Skeletal muscle satellite cell (primary cell): Measurements from ENCODE around the gene MPHOSPH9.
"Not testable (repeated sequence)": the region's sequence is repeated elsewhere in the genome, so short reads cannot be mapped to it uniquely, and the experiment has no call there.

Experiments
- H3K27me3 ChIP-seq: 2 replicates; pipeline ENCODE4 v1.7.0; 2013; ENCODE audit warnings: low read length; ENCODE audit not compliant: control insufficient read depth, insufficient read depth
- H3K36me3 ChIP-seq: 2 replicates; pipeline ENCODE4 v1.7.0; 2013; ENCODE audit warnings: mild to moderate bottlenecking, control low read depth, low read length; ENCODE audit not compliant: insufficient read depth
- H3K4me1 ChIP-seq: 2 replicates; pipeline ENCODE4 v1.7.0; 2013; ENCODE audit warnings: low read length; ENCODE audit not compliant: control insufficient read depth, insufficient read depth
- H3K4me2 ChIP-seq: 2 replicates; pipeline ENCODE4 v1.7.0; 2013; ENCODE audit warnings: mild to moderate bottlenecking, low read length
- H3K4me3 ChIP-seq: 2 replicates; pipeline ENCODE4 v1.7.0; 2013; ENCODE audit warnings: low read length
- H3K9ac ChIP-seq: 2 replicates; pipeline ENCODE4 v1.7.0; 2013; ENCODE audit warnings: mild to moderate bottlenecking, low read depth, low read length, moderate library complexity
- H3K9me3 ChIP-seq: replicated peaks from 2 replicates; pipeline ENCODE4 v1.7.0; 2013; ENCODE audit warnings: mild to moderate bottlenecking, control low read depth, low read length

The MPHOSPH9 gene

GRCh38 chr12:123254853-123255446 is 22.0 kb upstream of the MPHOSPH9 start:
- Histone ChIP-seq H3K4me1 (peaks cover 16% of the 10 kb centered on the region), H3K27me3 (no peaks in the 10 kb centered on the region), H3K9me3 (no peaks in the 10 kb centered on the region), H3K4me3 (no peak overlapping the region), H3K4me2 (no peak overlapping the region), H3K36me3 (peaks cover 65% of the 10 kb centered on the region), H3K9ac (no peak overlapping the region)

- Histone ChIP-seq H3K27me3 (no peaks in the 10 kb centered on the region), H3K4me2 (peak overlapping the region; percentile 17), H3K36me3 (peaks cover 54% of the 10 kb centered on the region), H3K9ac (no peak overlapping the region), H3K9me3 (no peaks in the 10 kb centered on the region), H3K4me3 (no peak overlapping the region), H3K4me1 (peaks cover 16% of the 10 kb centered on the region)
Measured at GRCh38 chr12:123253641-123254459, 20.9 kb upstream of the MPHOSPH9 start.

GRCh38 chr12:123252365-123252764 is 19.4 kb upstream of the MPHOSPH9 start:
- H3K4me2 ChIP-seq: not testable (repeated sequence)
- H3K36me3 ChIP-seq: peaks cover 42% of the 10 kb centered on the region

GRCh38 chr12:123251403-123252076 is 18.6 kb upstream of the MPHOSPH9 start:
- Histone ChIP-seq H3K4me3 (no peak overlapping the region), H3K9ac (no peak overlapping the region)

More at GRCh38 chr12:123252365-123252764, 19.4 kb upstream of the MPHOSPH9 start:
- not testable (repeated sequence) for H3K9ac ChIP-seq, H3K4me3 ChIP-seq, H3K27me3 ChIP-seq, H3K9me3 ChIP-seq
- H3K4me1 ChIP-seq: peaks cover 16% of the 10 kb centered on the region

DNA sequence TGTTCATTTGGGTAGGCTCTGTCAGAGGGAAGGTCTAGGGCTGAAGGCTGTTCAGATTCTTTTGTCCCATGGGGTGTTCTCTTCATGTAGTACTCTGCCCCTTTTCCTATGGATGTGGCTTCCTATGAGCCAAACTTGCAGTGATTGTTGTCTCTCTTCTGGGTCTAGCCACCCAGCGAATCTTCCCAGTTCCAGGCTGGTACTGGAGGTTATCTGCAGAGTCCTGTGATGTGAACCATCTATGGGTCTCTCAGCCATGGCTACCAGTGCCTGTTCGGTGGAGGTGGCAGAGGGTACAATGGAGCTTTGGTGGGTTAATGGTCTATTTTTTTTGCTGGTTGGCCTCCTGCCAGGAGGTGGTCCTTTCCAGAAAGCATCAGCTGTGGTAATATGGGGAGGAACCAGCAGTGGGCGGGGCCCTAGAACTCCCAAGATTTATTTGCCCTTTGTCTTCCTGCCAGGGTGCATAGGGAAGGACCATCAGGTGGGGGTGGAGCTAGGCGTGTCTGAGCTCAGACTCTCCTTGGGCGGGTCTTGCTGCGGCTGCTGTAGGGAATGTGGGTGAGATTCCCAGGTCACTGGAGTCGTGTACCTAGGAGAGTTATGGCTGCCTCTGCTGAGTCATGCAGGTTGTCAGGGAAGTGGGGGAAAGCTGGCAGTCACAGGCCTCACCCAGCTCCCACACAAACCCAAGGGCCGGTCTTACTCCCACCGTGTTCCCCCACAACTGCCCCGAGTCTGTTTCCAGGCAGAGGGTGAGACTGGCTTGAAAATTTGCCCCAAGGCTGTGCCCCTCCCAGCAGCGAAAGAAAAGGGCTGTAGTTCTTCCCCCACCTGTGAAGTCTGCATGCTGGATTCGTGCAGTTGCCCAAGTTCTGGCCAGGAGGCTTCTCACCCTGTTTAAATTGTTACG is 17.8 kb upstream of the MPHOSPH9 start:
- Histone ChIP-seq H3K4me3 (no peak overlapping the region), H3K9ac (no peak overlapping the region), H3K27me3 (no peaks in the 10 kb centered on the region), H3K36me3 (peaks cover 36% of the 10 kb centered on the region), H3K4me1 (peaks cover 16% of the 10 kb centered on the region), H3K4me2 (no peak overlapping the region), H3K9me3 (peaks cover 3% of the 10 kb centered on the region)

More at GRCh38 chr12:123251403-123252076, 18.6 kb upstream of the MPHOSPH9 start:
- Histone ChIP-seq H3K4me2 (no peak overlapping the region), H3K9me3 (peaks cover 3% of the 10 kb centered on the region), H3K27me3 (no peaks in the 10 kb centered on the region), H3K4me1 (peaks cover 16% of the 10 kb centered on the region), H3K36me3 (peaks cover 41% of the 10 kb centered on the region)

- peaks cover 25% of the 10 kb centered on the region for H3K36me3 ChIP-seq
- not testable (repeated sequence) for H3K9me3 ChIP-seq, H3K4me2 ChIP-seq, H3K9ac ChIP-seq, H3K4me3 ChIP-seq, H3K27me3 ChIP-seq
- peaks cover 13% of the 10 kb centered on the region for H3K4me1 ChIP-seq
Measured at GRCh38 chr12:123248996-123249741, 16.2 kb upstream of the MPHOSPH9 start.

DNA sequence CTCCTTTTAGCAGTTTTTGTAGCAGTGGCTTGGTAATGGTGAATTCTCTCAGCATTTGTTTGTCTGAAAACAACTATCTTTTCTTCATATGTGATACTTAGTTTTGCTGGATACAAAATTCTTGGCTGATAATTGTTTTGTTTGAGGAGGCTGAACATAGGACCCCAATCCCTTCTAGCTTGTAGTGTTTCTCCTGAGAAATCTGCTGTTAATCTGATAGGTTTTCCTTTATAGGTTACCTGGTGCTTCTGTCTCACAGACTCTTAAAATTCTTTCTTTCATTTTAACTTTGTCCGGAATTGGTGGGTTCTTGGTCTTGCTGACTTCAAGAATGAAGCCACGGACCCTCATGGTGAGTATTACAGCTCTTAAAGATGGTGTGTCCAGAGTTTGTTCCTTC is 15.2 kb upstream of the MPHOSPH9 start:
- H3K9me3 ChIP-seq, H3K9ac ChIP-seq, H3K27me3 ChIP-seq, H3K4me2 ChIP-seq, H3K4me3 ChIP-seq, H3K4me1 ChIP-seq: not testable (repeated sequence)
- H3K36me3 ChIP-seq: peaks cover 14% of the 10 kb centered on the region

- Histone ChIP-seq H3K9me3 (peaks cover 3% of the 10 kb centered on the region), H3K4me1 (peaks cover 10% of the 10 kb centered on the region), H3K36me3 (peaks cover 8% of the 10 kb centered on the region), H3K27me3 (no peaks in the 10 kb centered on the region), H3K9ac (no peak overlapping the region), H3K4me2 (no peak overlapping the region), H3K4me3 (no peak overlapping the region)
Measured at GRCh38 chr12:123245678-123246077, 12.7 kb upstream of the MPHOSPH9 start.

- Histone ChIP-seq H3K9me3 (peaks cover 3% of the 10 kb centered on the region), H3K27me3 (no peaks in the 10 kb centered on the region), H3K36me3 (peaks cover 6% of the 10 kb centered on the region), H3K4me3 (no peak overlapping the region), H3K4me1 (peaks cover 8% of the 10 kb centered on the region), H3K4me2 (no peak overlapping the region), H3K9ac (no peak overlapping the region)
Measured at GRCh38 chr12:123243671-123244262, 10.8 kb upstream of the MPHOSPH9 start.

DNA sequence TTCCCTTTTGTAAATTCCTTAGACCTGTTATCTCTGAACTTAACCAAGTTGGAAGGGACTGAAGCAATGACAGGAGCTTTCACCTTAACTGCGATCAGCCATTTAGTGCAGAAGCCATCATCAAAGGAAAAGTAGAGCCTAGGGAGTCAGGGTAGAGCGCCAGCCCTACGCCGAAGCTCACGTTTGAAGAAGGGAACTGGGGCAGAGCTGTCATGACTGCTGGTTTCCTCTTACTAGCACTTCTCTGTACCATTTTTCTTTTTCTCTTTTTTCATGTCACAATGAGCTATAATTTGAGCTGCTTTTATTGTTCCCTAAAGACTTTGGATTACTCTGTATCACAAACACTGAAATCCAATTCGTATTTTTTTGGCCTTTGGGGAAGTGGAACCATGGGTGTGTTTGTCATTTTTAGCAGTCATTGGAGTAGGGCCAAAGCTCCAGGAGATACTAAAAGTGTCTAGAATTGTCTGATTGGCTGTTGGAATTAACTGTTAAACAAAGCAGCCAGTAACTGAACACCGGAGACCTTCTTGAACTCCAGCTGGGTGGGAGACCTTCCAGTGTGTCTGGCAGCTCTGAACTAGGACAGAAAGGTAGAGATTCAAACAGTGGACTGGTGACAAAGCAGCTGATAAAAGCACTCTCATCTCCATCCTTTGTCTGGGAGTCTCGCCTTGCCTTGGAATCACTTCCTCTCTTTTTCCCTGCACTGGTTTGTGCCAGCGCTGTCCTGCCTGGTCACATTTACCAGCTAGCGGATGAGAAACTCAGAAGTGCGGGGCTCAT is 9.4 kb upstream of the MPHOSPH9 start:
- Histone ChIP-seq H3K9ac (no peak overlapping the region), H3K36me3 (peaks cover 6% of the 10 kb centered on the region), H3K4me1 (peaks cover 15% of the 10 kb centered on the region), H3K27me3 (no peaks in the 10 kb centered on the region), H3K4me3 (no peak overlapping the region), H3K4me2 (no peak overlapping the region), H3K9me3 (no peaks in the 10 kb centered on the region)
